SK-N-MC (cell line): ENCODE measurements around the gene PLXNA2.

Experiments used
- EZH2 ChIP-seq: fragments of 200-600 bp; sonication (generic); IDR thresholded peaks from one replicate; pipeline ENCODE4 v1.6.1; 2017; ENCODE audit warnings: antibody characterized with exemption
- FOXP2 ChIP-seq: optimal IDR thresholded peaks from 2 replicates; pipeline ENCODE3; 2011; ENCODE audit warnings: mild to moderate bottlenecking, moderate library complexity; ENCODE audit not compliant: insufficient read depth; ENCODE audit errors: extremely low read length, control extremely low read depth
- POLR2AphosphoS5 ChIP-seq: IDR thresholded peaks from 2 replicates; pipeline ENCODE4 v1.6.1; 2012; ENCODE audit warnings: mild to moderate bottlenecking, low read depth, low read length, borderline replicate concordance

- TF ChIP-seq EZH2 (no peak), POLR2AphosphoS5 (no peak), FOXP2 (no peak)
Observed at GRCh38 chr1:208111646-208112190, 132.5 kb downstream of the PLXNA2 start.
